Osteoblast (primary cell): ENCODE measurements around the gene SUPT16H. TPM values are rescaled to one million over a fixed set of nuclear protein-coding genes. Genes with fewer than 3 reads are reported as not detected.

Experiments
- DNase-seq: peaks from one replicate; pipeline ENCODE4 v3.0.0; 2011; ENCODE audit warnings: low spot score, mixed read lengths; ENCODE audit not compliant: insufficient read length; ENCODE audit errors: missing footprints
- H2AFZ ChIP-seq: 2 replicates; pipeline ENCODE4 v1.6.0; 2011; ENCODE audit warnings: mild to moderate bottlenecking, low read length
- H3K27ac ChIP-seq: 2 replicates; pipeline ENCODE4 v1.5.1; 2011; ENCODE audit warnings: mild to moderate bottlenecking, low read depth, low read length, moderate library complexity
- H3K27me3 ChIP-seq: 2 replicates; pipeline ENCODE4 v1.6.0; 2012; ENCODE audit warnings: mild to moderate bottlenecking, control low read depth, inconsistent platforms, low read length, moderate library complexity; ENCODE audit not compliant: insufficient read depth
- H3K36me3 ChIP-seq: 2 replicates; pipeline ENCODE4 v1.5.1; 2011; ENCODE audit warnings: mild to moderate bottlenecking, low read length, control low read depth, moderate library complexity; ENCODE audit not compliant: insufficient read depth
- H3K4me1 ChIP-seq: 2 replicates; pipeline ENCODE4 v1.5.1; 2011; ENCODE audit warnings: mild to moderate bottlenecking, low read length, control low read depth, moderate library complexity; ENCODE audit not compliant: insufficient read depth
- H3K4me2 ChIP-seq: 2 replicates; pipeline ENCODE4 v1.6.0; 2011; ENCODE audit warnings: mild to moderate bottlenecking, low read length; ENCODE audit not compliant: insufficient read depth
- H3K4me3 ChIP-seq: fragments of 200-600 bp; sonication (generic); 3 replicates; pipeline ENCODE4 v1.5.1; 2012; ENCODE audit warnings: mild to moderate bottlenecking, low read length, inconsistent platforms; ENCODE audit not compliant: insufficient read depth
- H3K79me2 ChIP-seq: 2 replicates; pipeline ENCODE4 v1.6.0; 2012; ENCODE audit warnings: mild to moderate bottlenecking, low read length, control low read depth, inconsistent platforms; ENCODE audit not compliant: insufficient read depth
- H3K9me3 ChIP-seq: 2 replicates; pipeline ENCODE4 v1.5.1; 2011; ENCODE audit warnings: low read depth, low read length, control low read depth
- H4K20me1 ChIP-seq: 2 replicates; pipeline ENCODE4 v1.6.0; 2012; ENCODE audit warnings: mild to moderate bottlenecking, low read length, control low read depth; ENCODE audit not compliant: insufficient read depth
- total RNA-seq: library from RNA; depleted of rRNA; stranded (reverse); fragments of >200 nt; gene quantifications from 2 replicates; pipeline ENCODE4 v1.2.3, GENCODE V29; 2012
- TF ChIP-seq, protein P1 (sequence below): IDR thresholded peaks from 2 replicates; pipeline ENCODE4 v1.5.1; 2011; ENCODE audit warnings: mild to moderate bottlenecking, low read depth, low read length, moderate library complexity; ENCODE audit errors: extremely low read depth

The SUPT16H gene
- total RNA-seq, 1 donor: 72.0 TPM

DNA sequence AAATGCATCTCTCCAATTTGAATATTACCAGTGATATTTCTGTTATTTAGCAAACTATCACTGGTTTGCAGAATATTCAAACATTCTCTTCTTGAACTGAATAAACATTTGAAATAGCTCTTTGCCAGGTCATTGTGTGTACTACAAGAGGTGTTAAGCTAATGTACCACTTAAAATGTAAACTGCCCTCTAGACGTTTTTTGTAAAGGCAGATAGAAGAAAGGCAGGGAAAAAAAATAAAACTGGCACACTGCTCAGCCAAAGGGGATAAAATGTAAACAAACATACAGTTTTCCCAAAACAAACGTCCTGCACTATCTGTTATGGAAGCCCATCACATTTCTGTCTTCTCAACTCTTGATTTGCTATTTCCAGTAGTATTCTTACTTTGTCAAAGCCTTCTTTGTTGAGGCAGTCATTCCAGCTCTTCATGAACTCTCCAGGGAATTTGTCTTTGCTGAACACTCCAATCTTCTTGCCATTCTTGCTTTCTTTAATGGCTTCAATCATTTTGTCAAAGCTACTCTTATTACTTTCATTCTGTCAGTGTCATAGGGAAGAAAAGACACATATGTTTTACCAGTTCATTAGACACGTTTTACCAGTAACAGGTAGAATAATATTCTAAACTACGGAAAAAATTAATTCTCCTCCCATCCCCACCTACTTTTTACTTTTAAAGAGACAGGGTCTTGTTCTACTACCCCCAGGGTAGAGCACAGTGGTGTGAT lies 13.7 kb downstream of the SUPT16H start:
- H3K27me3 ChIP-seq: no peaks in the 10 kb centered on the region
- H3K36me3 ChIP-seq: peaks cover 66% of the 10 kb centered on the region

DNA sequence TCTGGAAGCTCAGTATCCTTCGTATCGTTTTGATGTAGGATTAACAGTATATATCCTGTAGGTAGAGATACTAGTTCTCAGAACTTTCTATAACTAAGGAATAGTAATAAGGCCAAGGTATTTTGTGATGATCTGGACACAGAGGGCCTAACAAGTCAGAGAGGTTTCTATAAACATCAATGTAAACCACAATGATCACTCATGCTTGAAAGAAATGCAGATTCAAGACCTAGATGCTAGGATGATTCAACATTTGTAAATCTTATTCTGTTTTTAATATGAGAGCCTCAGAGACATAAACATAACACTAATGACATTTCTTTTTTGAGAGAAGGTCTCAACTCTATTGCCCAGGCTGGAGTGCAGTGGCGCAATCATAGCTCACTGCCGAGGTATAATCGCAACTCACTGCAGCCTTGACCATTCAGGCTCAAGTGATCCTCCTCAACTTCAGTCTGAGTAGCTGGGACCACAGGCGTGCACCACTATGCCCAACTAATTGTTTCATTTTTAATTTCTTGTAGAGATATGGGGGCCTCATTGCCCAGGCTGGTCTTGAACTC lies 16.2 kb downstream of the SUPT16H start:
- H3K9me3 ChIP-seq: no peaks in the 10 kb centered on the region
- no peak overlapping the region for H3K4me2 ChIP-seq
- no peak overlapping the region for H3K4me3 ChIP-seq
- TF ChIP-seq, protein P1, sequence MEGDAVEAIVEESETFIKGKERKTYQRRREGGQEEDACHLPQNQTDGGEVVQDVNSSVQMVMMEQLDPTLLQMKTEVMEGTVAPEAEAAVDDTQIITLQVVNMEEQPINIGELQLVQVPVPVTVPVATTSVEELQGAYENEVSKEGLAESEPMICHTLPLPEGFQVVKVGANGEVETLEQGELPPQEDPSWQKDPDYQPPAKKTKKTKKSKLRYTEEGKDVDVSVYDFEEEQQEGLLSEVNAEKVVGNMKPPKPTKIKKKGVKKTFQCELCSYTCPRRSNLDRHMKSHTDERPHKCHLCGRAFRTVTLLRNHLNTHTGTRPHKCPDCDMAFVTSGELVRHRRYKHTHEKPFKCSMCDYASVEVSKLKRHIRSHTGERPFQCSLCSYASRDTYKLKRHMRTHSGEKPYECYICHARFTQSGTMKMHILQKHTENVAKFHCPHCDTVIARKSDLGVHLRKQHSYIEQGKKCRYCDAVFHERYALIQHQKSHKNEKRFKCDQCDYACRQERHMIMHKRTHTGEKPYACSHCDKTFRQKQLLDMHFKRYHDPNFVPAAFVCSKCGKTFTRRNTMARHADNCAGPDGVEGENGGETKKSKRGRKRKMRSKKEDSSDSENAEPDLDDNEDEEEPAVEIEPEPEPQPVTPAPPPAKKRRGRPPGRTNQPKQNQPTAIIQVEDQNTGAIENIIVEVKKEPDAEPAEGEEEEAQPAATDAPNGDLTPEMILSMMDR: no peak
- no peak for DNase-seq
- no peak overlapping the region for H3K27ac ChIP-seq
- no peak overlapping the region for H2AFZ ChIP-seq
- H3K36me3 ChIP-seq: peaks cover 90% of the 10 kb centered on the region
- H3K4me1 ChIP-seq: no peaks in the 10 kb centered on the region
- H3K79me2 ChIP-seq: peaks cover 6% of the 10 kb centered on the region
- no peaks in the 10 kb centered on the region for H4K20me1 ChIP-seq
- no peaks in the 10 kb centered on the region for H3K27me3 ChIP-seq

More for the DNA sequence above, 13.7 kb downstream of the SUPT16H start:
- no peak overlapping the region for H3K4me3 ChIP-seq
- no peaks in the 10 kb centered on the region for H4K20me1 ChIP-seq
- TF ChIP-seq, protein P1: no peak
- peaks cover 28% of the 10 kb centered on the region for H3K79me2 ChIP-seq
- H3K4me1 ChIP-seq: no peaks in the 10 kb centered on the region
- H3K27ac ChIP-seq: no peak overlapping the region
- no peak overlapping the region for H2AFZ ChIP-seq
- no peak overlapping the region for H3K4me2 ChIP-seq
- no peaks in the 10 kb centered on the region for H3K9me3 ChIP-seq
- DNase-seq: no peak

- TF ChIP-seq, protein P1: no peak
These were observed 27.3 kb downstream of the SUPT16H start for GRCh38 chr14:21356511-21356910.

DNA sequence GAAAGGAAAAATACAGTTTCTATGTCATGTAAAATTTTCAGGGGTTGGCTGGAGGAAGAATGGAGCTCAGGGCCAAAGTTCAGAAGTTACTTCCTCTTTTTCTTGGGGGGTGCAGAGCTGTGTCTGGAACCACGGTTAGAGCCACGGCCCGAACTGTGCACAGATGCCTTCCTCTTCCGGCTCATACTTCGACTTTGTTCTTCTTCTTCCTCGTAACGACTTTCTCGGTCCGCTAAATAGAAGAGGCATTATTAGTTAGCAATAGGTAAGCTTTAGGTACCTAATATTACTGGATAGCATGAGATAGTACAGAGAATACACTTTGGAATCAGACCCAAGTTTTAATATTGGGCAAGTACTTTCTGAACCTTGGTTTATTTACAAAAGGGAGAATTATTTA lies 31.2 kb downstream of the SUPT16H start:
- H3K4me3 ChIP-seq: no peak overlapping the region
- TF ChIP-seq, protein P1: no peak
- H3K36me3 ChIP-seq: peaks cover 59% of the 10 kb centered on the region
- no peaks in the 10 kb centered on the region for H3K4me1 ChIP-seq
- DNase-seq: no peak
- H3K27me3 ChIP-seq: no peaks in the 10 kb centered on the region
- H3K4me2 ChIP-seq: no peak overlapping the region
- no peak overlapping the region for H2AFZ ChIP-seq
- no peaks in the 10 kb centered on the region for H3K79me2 ChIP-seq
- no peak overlapping the region for H3K27ac ChIP-seq
- H4K20me1 ChIP-seq: no peaks in the 10 kb centered on the region
- no peaks in the 10 kb centered on the region for H3K9me3 ChIP-seq

More at GRCh38 chr14:21356511-21356910, 27.3 kb downstream of the SUPT16H start:
- H3K79me2 ChIP-seq: peaks cover 2% of the 10 kb centered on the region
- peaks cover 82% of the 10 kb centered on the region for H3K36me3 ChIP-seq
- no peak overlapping the region for H3K27ac ChIP-seq
- H3K27me3 ChIP-seq: no peaks in the 10 kb centered on the region
- H3K4me2 ChIP-seq: no peak overlapping the region
- H3K4me3 ChIP-seq: no peak overlapping the region
- no peak overlapping the region for H2AFZ ChIP-seq
- no peaks in the 10 kb centered on the region for H4K20me1 ChIP-seq
- H3K9me3 ChIP-seq: no peaks in the 10 kb centered on the region
- no peak for DNase-seq
- H3K4me1 ChIP-seq: no peaks in the 10 kb centered on the region
